HG03460 (cell line): ENCODE results near the gene CALB2.

Experiments used
- ATAC-seq: cut with Tn5 transposase; IDR thresholded peaks from one replicate; pipeline ENCODE4 v1.9.1; 2021; ENCODE audit not compliant: unreplicated experiment

The CALB2 gene

DNA sequence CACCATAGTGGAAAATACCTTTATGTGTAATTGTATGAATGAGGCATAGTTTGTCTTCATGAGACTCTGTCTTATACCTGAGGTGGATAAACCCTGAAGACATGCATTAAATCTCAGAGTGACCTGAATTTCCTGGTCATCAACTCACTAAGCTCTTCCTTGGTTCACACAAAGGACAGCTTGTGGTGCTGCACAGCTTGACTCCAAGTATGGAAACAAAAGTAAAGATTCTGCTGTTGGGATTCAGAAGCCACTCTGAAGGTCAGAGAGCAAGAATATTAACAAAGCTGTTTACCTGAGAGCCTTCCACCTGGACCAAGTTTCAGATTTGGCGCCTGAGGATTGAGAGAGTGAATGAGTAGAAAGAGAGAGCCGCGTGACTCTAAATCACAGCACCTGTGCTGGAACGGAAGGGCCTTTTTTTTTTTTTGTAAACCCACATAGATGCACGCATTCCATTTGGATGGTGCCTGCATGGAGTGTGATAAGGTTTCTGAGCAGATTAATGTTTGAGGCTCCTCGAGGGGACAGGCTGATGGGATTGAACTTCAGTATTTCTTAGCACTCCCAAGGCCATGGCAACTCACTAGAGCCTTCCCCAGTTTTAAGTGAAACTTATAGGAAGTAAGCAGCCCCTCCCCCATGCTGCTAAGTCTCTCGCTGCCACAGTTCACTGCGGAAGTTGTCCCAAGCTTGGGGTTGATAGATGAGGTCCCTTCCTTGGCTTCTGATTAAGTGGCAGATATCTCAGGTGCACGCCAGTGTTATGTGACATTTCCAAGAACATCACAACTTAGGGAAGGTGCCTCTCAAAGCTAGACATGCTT lies 28.7 kb downstream of the CALB2 start:
- ATAC-seq: no peak

DNA sequence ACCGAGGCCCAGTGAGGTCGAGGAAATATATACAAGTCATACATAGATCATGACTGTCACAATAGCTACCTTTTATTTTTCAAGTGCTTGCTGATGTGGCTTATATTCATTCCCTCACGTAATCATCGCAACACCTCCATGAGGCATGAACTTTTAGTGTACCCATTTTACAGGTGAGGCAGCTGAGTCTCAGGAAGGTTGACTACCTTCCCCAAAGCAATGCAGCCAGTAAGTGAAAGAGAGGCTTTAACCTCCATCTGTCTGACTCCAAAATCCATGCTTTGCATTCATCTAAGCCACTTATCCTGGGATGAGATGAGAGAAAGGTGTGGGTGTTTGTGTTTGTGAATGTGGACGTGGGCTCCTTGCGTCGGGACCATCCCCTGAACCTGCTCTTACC lies 30.8 kb downstream of the CALB2 start:
- ATAC-seq: no peak

- no peak for ATAC-seq
Measured at GRCh38 chr16:71396594-71396993, 38.1 kb downstream of the CALB2 start.

DNA sequence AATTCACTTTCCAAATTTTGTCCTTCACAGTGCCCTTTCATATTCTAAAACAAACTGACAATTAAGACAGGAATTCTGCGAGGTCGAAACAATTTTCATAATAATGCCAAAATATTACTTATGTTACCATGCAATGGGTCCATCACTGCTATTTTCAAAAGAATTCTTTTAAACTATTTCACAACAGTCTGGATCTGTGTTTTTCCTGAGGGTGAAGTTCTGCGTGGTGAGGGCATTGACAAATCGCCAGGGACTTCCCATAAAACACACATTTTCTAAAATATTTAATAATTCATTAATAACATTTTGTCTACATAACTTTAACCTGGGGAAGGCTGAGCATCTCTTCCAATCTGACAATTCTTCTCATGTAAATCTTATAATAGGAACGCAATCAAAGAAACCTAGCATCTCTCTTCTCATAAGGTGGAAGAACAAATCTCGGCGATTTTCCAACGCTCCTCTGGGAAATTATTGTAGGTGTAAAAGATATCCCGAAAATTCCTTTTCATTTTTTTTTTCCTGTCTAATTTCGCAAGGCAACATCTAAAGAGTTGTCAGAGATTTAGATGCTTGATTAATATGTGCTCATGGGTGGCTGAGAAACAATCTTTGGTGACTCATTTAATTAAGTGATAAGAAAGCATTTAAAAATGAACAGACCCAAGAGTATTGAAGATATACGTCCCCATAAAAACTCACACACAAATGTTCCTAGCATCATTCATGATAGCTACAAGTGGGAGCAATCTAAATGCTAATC lies 41.5 kb downstream of the CALB2 start:
- no peak for ATAC-seq

DNA sequence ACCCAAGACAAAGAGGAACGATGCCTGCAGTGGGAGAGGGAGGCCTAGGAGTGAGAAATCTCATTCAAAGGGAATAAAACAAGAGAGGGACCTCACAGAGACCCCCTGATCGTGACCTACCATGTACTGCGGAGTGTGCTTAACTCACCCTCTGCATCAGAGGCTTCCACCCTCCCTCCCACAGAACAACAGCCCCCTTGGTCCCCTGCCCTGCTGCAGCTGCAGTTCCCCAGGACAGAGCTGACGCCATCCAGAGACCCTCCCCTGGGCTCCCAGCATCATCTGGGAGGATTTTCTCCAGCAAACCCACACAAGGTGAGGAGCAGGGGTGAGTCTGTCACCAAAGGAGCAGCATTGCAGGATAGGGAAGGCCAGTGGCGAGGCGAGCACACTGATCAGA lies 43.5 kb downstream of the CALB2 start:
- ATAC-seq: no peak

- no peak for ATAC-seq
Measured at GRCh38 chr16:71402674-71403073, 44.2 kb downstream of the CALB2 start.

- ATAC-seq: no peak
Measured at GRCh38 chr16:71404364-71404763, 45.8 kb downstream of the CALB2 start.

DNA sequence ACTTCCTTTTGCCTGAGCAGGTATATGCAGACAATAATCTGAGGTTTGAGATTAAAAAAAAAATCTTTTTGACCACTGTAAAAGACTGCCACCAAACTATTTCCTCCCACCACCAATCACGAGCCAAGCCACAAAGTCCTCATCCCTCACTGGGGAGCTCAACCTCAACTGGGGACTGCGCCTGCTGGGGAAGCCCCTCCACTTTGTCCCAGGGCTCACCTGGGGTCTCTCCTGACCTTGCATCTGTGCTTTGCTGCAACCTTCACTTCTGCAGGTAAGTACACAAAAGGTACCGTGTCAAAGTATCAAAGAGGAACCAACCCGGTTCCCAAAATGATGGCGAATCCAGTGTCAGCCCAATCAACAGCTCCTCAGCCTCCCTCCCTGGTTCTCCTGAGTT lies 47.8 kb downstream of the CALB2 start:
- no peak for ATAC-seq

DNA sequence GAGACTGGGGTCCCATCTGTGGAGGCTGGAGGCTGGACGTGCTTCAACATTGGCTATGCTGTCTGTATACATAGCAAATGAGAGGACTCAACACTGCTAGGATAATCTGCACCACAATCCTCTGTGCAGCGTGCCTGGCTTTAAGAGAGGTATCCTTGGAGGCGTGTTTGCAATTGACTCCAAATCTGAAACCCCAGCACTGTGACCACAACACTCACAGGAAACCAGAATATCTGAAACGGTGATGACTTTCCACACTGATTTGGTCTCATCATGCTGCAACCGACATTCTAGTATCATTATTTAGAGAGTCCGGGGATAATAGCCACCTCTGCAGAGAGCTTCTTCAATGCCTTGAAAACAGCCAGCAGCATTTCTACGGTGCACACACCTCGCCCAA lies 48.2 kb downstream of the CALB2 start:
- no peak for ATAC-seq

DNA sequence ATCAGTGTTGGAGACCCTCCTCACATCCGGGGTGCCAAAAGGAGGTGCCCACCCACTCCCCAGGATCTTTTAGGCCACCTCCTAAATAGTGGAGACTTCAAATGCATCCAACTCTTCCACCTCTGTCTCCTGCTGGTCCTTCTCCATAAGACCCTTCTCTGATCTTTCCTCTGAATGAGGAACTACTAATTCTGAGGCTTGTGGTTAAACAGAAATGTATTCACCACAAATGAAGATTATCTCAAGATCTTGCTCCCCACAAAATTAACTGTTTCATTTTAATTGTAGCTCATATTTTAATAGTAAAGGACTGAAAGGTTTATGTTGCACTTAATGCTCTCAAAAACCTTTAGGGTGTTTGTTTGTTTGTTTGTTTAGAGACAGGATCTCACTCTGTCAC lies 49.2 kb downstream of the CALB2 start:
- ATAC-seq: no peak

GRCh38 chr16:71408536-71408935 lies 50.0 kb downstream of the CALB2 start:
- ATAC-seq: no peak

GRCh38 chr16:71409011-71409775 lies 50.7 kb downstream of the CALB2 start:
- no peak for ATAC-seq

DNA sequence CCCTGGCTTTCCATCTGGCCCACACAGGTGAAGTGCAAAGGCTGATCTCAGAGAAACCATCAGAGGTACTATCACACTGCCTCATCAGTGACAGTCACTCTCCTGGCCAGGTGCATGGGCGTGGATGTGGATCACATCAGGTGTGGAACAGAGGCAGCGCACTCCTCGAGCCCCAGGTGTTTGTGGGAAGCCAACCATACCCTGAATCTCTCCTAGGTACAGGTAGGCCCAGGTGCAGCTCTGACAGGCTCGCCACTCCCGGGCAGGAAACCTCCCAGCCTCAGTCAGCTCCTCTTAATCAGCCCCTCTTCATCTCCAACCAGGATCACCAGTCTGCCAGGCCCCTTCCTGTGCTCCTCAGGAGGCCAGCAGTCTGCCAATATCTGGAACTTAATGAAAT lies 51.6 kb downstream of the CALB2 start:
- ATAC-seq: no peak

DNA sequence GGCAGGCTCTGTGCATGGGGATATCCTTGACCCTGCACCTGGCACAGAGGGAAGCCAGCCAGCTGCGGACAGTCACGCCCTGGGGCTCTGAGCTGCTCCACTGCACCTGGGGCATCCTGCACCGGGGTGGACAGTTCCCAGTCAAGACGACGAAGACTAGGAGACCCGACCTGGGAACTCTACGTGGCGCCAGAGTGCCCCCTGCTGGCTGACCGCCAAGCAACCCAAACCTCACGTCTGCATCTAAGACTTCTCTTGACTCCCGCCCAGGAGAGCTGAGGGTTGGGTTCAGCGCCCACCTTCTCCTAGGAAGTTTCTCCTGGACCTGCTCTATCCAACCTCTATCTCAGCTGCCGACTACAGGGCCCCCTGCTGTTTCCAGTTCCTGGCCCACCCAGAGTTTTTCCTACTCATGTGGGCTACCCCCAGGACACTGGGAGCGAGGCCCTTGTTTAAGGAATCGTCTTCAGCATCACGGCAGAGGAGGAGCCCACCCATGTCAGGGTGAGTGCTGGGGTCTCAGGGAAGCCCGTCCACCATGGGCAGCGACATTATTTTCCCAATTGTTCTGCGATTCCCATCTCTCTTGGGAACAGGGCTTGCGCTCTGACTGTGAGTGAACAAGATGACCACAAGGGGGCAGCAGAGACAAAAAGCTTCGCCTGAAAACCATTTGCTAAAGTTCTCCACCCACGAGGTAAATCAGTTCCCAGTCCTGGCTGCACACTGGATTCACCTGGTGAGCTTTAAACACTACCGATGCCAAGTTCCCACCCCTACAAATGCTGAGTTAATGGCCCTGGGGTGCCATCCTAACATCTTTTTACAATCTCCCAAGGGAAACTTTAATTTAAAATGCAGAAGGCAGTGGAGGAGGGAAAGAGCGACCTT lies 54.0 kb downstream of the CALB2 start:
- no peak for ATAC-seq

- no peak for ATAC-seq
Measured at GRCh38 chr16:71413341-71413740, 54.8 kb downstream of the CALB2 start.

- no peak for ATAC-seq
Measured at GRCh38 chr16:71414038-71414437, 55.5 kb downstream of the CALB2 start.

GRCh38 chr16:71421911-71422310 lies 63.4 kb downstream of the CALB2 start:
- ATAC-seq: no peak

DNA sequence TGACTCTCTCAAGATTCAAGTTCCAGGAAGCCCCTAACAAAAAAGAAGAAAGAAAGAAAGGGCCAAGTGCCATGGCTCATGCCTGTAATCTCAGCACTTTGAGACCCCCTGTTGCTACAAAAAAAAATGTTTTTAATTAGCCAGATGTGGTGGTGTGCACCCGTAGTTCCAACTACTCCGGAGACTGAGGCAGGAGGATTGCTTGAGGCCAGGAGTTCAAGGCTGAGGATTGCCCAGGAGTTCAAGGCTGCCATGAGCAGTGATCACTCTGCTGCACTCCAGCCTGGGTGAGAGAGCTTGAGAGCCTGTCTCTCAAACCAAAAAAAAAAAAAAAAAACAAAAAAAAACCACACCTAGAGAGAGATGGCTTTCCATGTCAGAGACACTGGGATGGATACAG lies 64.5 kb downstream of the CALB2 start:
- no peak for ATAC-seq

- ATAC-seq: no peak
Measured at GRCh38 chr16:71423865-71424264, 65.3 kb downstream of the CALB2 start.

GRCh38 chr16:71424626-71425025 lies 66.1 kb downstream of the CALB2 start:
- no peak for ATAC-seq

- no peak for ATAC-seq
Measured at GRCh38 chr16:71425746-71426068, 67.2 kb downstream of the CALB2 start.
